HG03442 (cell line): ENCODE measurements around the gene GAGE1.
"Not testable (repeated sequence)": the region's sequence is repeated elsewhere in the genome, so short reads cannot be mapped to it uniquely, and the experiment has no call there.

ENCODE experiments used
- ATAC-seq: cut with Tn5 transposase; IDR thresholded peaks from one replicate; pipeline ENCODE4 v1.9.1; 2021; ENCODE audit warnings: mild to moderate bottlenecking, moderate library complexity; ENCODE audit not compliant: unreplicated experiment

GAGE1 gene, protein sequence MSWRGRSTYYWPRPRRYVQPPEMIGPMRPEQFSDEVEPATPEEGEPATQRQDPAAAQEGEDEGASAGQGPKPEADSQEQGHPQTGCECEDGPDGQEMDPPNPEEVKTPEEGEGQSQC

DNA sequence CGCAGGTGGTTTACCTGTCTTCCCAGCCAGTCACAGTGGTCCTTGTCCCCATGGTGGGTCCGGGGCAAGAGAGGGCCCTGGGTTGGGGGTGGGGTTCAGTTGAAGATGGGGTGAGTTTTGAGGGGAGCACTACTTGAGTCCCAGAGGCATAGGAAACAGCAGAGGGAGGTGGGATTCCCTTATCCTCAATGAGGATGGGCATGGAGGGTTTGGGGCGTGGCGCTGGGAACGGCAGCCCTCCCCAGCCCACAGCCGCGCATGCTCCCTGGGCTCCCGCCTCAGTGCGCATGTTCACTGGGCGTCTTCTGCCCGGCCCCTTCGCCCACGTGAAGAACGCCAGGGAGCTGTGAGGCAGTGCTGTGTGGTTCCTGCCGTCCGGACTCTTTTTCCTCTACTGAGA is at the start of gene GAGE1:
TSS of gene GAGE1 (plus strand) at position 301 of the 400 bp plus-strand sequence. CDS start 1,155 bp downstream, outside the sequence.
- not testable (repeated sequence) for ATAC-seq

DNA sequence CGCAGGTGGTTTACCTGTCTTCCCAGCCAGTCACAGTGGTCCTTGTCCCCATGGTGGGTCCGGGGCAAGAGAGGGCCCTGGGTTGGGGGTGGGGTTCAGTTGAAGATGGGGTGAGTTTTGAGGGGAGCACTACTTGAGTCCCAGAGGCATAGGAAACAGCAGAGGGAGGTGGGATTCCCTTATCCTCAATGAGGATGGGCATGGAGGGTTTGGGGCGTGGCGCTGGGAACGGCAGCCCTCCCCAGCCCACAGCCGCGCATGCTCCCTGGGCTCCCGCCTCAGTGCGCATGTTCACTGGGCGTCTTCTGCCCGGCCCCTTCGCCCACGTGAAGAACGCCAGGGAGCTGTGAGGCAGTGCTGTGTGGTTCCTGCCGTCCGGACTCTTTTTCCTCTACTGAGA is 47.8 kb upstream of the GAGE1 start, which contains the start of gene GAGE12E:
TSS of gene GAGE12E (plus strand) at position 301 of the 400 bp plus-strand sequence. CDS start 1,155 bp downstream, outside the sequence.
- ATAC-seq: not testable (repeated sequence)

DNA sequence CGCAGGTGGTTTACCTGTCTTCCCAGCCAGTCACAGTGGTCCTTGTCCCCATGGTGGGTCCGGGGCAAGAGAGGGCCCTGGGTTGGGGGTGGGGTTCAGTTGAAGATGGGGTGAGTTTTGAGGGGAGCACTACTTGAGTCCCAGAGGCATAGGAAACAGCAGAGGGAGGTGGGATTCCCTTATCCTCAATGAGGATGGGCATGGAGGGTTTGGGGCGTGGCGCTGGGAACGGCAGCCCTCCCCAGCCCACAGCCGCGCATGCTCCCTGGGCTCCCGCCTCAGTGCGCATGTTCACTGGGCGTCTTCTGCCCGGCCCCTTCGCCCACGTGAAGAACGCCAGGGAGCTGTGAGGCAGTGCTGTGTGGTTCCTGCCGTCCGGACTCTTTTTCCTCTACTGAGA is 38.3 kb upstream of the GAGE1 start, which contains the start of gene GAGE12F:
TSS of gene GAGE12F (plus strand) at position 301 of the 400 bp plus-strand sequence. CDS start 1,155 bp downstream, outside the sequence.
- ATAC-seq: not testable (repeated sequence)

DNA sequence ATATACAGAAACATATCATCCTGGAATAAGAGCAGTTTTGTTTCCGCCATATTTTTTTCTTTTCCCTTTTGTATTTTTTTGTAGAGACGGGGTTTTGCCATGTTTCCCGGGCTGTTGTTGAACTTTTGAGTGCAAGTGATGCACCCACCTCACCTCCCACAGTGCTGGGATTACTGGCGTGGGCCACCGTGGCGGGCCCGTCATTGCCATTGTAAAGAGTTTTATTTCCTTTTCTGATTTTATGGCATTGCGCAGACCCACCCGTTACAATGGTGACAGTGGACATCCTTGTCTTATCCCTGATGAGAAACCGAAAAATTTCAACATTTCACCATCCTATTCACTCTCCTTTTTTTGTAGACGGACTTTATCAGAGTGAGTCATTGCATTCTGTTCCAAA is 30.1 kb upstream of the GAGE1 start:
- ATAC-seq: not testable (repeated sequence)

DNA sequence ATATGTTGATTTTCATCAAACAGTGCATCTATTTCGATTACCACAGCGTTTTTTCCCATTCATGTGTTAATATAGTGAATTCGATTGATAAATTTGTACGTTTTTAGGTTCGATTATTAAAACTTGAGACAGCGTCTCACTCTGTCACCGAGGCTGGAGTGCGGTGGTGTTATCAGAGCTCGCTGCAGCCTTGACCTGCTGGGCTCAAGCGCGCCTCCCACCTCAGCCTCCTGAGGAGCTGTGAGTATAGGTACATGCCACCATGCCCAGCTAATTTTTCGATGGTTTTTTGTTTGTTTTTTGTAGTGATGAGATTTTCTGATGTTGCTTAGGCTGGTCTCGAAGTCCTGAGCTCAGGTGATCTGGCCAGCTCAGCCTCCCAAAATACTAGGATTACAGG is 29.7 kb upstream of the GAGE1 start:
- ATAC-seq: not testable (repeated sequence)

DNA sequence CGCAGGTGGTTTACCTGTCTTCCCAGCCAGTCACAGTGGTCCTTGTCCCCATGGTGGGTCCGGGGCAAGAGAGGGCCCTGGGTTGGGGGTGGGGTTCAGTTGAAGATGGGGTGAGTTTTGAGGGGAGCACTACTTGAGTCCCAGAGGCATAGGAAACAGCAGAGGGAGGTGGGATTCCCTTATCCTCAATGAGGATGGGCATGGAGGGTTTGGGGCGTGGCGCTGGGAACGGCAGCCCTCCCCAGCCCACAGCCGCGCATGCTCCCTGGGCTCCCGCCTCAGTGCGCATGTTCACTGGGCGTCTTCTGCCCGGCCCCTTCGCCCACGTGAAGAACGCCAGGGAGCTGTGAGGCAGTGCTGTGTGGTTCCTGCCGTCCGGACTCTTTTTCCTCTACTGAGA is 28.7 kb upstream of the GAGE1 start, which contains the start of gene GAGE12G:
TSS of gene GAGE12G (plus strand) at position 301 of the 400 bp plus-strand sequence. CDS start 1,155 bp downstream, outside the sequence.
- ATAC-seq: not testable (repeated sequence)

DNA sequence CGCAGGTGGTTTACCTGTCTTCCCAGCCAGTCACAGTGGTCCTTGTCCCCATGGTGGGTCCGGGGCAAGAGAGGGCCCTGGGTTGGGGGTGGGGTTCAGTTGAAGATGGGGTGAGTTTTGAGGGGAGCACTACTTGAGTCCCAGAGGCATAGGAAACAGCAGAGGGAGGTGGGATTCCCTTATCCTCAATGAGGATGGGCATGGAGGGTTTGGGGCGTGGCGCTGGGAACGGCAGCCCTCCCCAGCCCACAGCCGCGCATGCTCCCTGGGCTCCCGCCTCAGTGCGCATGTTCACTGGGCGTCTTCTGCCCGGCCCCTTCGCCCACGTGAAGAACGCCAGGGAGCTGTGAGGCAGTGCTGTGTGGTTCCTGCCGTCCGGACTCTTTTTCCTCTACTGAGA is 19.2 kb upstream of the GAGE1 start, which contains the start of gene GAGE12H:
TSS of gene GAGE12H (plus strand) at position 301 of the 400 bp plus-strand sequence. CDS start 1,155 bp downstream, outside the sequence.
- not testable (repeated sequence) for ATAC-seq

DNA sequence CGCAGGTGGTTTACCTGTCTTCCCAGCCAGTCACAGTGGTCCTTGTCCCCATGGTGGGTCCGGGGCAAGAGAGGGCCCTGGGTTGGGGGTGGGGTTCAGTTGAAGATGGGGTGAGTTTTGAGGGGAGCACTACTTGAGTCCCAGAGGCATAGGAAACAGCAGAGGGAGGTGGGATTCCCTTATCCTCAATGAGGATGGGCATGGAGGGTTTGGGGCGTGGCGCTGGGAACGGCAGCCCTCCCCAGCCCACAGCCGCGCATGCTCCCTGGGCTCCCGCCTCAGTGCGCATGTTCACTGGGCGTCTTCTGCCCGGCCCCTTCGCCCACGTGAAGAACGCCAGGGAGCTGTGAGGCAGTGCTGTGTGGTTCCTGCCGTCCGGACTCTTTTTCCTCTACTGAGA is 9.6 kb upstream of the GAGE1 start, which contains the start of gene GAGE2A:
TSS of gene GAGE2A (plus strand) at position 301 of the 400 bp plus-strand sequence. CDS start 1,155 bp downstream, outside the sequence.
- not testable (repeated sequence) for ATAC-seq

DNA sequence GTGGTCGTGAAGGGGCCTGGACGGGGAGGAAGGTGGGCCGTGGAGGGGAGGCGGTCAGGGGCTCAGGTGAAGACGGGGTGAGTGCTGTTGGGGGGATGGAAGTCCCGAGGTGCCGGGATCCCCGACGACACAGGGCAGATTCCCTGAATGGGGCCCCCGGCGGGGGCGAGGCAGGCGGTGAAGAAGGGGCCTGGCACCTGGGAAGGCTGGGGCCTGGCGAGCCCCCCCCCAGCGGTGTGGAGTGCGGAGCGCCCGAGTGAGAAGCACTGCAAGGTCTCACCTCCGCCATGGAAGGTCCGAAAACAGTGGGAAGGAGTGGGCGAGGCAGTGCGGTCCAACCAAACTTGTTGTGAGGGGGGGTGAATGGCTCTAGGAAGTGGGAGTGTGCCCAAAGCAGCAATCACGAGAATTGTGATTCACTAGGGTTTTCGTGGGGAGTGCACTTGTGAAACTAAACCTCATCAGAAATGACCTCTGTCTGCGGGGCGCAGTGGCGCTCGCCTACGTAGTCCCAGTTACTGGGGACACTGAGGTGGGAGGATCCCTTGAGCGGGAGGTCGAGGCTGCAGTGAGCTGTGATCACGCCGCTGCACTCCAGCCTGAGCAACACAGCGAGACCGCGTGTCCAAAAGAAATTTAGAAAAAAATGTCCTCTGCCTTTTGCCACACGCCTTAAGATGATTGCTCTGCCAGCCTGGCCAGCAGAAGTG is 8.9 kb upstream of the GAGE1 start:
- ATAC-seq: not testable (repeated sequence)

DNA sequence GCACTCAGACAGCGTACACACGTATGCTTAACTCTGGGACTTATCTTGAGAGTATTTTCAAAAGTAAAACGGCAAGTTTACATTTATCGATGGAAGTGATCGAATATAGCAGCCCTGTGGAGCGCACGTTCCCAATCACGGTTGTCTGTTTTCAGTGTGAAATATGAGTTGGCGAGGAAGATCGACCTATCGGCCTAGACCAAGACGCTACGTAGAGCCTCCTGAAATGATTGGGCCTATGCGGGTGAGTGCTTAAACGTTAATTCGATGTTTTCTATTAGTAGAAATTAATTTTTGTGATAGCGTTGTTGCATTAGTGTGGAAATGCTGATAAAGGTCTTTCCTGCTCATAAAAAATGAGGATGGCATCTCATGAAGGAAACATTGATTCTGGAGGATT is 8.3 kb upstream of the GAGE1 start:
- not testable (repeated sequence) for ATAC-seq

DNA sequence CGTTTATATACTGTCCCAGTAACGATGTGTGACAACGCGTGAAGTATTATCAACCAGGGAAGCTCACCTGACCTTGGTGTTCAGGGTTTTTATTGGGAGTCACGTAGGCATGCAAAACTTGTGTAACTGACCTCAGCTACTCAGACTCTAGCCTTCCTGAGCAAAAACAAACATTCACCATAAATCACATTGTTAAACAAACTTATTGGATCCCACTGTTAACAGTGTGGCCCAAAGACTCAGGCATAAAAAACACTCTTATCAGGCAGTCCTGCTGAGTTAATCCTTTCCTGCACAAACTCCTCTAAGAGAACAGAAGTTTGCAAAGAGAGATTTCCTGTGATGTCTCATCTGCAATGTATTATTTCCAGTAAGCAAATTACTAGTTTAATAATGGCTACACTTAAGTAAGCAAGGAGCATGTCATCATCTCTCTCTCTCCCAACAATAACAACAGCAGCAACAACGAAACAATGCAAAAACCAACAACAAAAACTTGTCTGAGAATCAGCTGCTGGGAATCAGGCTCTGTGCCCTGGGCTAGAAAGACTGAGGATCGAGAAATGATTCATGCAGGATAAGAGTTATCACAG is 12.0 kb downstream of the GAGE1 start:
- ATAC-seq: no peak

DNA sequence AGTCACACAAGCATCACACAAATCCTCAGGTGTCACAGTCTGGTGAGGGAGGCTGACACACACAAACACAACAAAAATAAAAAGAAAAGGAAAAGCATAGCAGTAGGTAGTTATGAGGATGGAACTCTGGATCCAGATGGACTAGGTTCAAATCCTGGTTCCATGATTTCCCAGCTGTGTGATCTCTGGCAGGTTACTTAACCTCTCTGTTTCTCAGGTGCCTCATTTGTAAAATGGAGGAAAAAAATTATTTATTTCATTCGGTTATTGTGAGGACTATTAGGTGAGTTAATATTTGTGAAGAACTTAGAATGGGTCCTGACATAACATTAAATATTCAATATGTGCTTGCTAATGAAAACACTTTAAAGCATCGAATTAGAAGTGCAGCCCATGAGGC is 19.8 kb downstream of the GAGE1 start:
- no peak for ATAC-seq

DNA sequence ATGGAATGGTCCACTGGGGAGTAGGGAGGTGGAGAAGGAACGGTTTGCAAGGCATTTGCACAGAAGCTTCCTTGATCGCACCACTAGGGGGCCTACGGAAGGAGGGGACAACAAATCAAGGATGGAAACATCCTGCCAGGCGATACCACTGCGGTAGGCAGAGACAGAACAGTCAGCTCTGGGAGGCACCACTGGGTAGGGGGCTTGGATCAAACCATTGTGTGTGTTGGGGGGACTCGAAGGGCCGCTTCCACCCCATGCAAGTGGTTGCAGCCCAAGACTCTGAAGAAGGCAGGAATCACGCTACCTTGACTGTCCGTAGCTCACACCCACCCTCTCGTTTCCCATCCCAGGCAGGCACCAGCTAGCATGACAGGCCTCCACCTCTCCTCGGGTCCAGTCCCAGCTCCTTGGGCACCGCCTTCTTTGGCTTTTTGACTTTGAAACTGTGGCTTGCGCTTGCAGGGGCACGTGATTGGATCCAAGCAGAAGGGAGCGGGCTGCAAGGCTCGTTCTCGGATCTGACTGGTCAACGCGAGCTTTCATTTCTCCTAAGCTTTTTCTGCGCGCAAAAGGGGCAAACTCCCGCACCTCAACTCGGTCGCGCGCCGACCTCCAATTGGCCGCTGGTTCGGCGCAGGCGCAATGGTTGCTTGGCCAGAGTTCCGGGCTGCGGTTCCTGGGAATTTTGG is 28.4 kb downstream of the GAGE1 start:
- ATAC-seq: no peak

DNA sequence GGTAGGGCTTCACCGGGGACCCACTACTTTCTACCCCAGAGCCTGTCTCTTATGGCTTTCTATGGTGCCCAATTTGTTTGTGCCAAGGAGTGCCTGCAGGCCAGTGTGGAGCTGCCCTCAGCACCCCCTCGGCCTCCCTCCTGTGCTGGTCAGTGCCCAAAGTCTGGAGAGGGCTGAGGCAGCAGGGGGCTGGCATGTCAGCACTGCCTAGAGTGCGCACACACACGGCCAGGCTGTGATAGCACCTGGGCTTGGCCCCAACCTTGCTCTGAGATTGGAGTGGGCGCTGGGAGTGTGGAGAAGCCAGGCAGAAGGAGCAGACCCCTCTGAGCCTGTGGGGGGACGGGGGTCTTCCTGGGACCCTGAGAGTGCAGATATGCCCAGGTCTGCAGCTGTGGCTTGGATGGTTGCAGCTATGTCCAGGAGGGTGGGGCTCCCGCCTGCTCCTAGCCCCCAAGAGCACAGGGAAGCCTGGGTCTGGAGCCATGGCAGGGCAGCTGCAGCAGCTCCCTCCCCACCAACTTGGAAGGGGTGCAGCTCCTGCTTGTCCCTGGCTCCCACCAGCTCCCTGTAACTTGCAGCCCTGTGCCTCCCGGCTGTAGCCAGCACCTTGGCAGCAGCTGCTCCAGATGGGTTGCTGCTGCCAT is 46.3 kb downstream of the GAGE1 start:
- no peak for ATAC-seq

DNA sequence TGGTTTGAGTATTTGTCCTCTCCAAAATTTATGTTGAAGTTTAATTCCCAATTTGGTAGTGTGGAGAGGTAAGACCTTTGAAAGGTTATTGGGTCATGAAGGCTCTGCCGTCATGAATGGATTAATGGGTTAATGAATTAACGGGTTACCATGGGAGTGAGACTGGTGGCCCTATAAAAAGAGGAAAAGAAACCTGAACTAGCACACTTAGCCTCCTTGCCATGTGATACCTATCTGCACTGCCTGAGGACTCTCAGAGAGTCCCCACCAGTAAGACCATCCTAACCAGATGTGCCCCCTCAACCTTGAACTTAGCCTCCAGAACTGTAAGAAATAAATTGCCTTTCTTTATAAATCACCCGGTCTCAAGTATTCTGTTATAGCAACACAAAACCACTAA is 57.7 kb downstream of the GAGE1 start:
- ATAC-seq: no peak
